ENCODE measurements around the gene CDK17. TPM values are rescaled to one million over a fixed set of nuclear protein-coding genes. Genes with fewer than 3 reads are reported as not detected.

The CDK17 gene
- total RNA-seq, 1 experiment from 2014 or later = 18.4 TPM

GRCh38 chr12:96235484-96235826 lies 164.8 kb downstream of the CDK17 start:
- Histone ChIP-seq H3K9me3 (no peaks in the 10 kb centered on the region), H3K36me3 (no peaks in the 10 kb centered on the region; the same call in 1 of the 2 replicates), H3K27me3 (no peaks in the 10 kb centered on the region), H3K4me3 (no peak overlapping the region)
- peak; percentile 62 for DNase-seq

- Histone ChIP-seq H3K4me3 (no peak overlapping the region), H3K36me3 (no peaks in the 10 kb centered on the region; the same call in 1 of the 2 replicates), H3K9me3 (no peaks in the 10 kb centered on the region), H3K27me3 (no peaks in the 10 kb centered on the region)
- no peak for DNase-seq
Measured at GRCh38 chr12:96234591-96235483, 165.4 kb downstream of the CDK17 start.

GRCh38 chr12:96233939-96234461 lies 166.2 kb downstream of the CDK17 start:
- H3K36me3 ChIP-seq = no peaks in the 10 kb centered on the region; the same call in 1 of the 2 replicates
- no peak overlapping the region for H3K4me3 ChIP-seq
- DNase-seq = peak; percentile 96
- H3K27me3 ChIP-seq = no peaks in the 10 kb centered on the region
- H3K9me3 ChIP-seq = no peaks in the 10 kb centered on the region

GRCh38 chr12:96233168-96233567 lies 167.1 kb downstream of the CDK17 start:
- DNase-seq = no peak
- Histone ChIP-seq H3K9me3 (no peaks in the 10 kb centered on the region), H3K36me3 (no peaks in the 10 kb centered on the region), H3K27me3 (no peaks in the 10 kb centered on the region), H3K4me3 (no peak overlapping the region)

- Histone ChIP-seq H3K36me3 (peaks cover 2% of the 10 kb centered on the region; the same call in 1 of the 2 replicates), H3K9me3 (no peaks in the 10 kb centered on the region), H3K27me3 (no peaks in the 10 kb centered on the region), H3K4me3 (no peak overlapping the region)
- DNase-seq = no peak
Measured at GRCh38 chr12:96230646-96231045, 169.6 kb downstream of the CDK17 start.

GRCh38 chr12:96228566-96229248 lies 171.5 kb downstream of the CDK17 start:
- DNase-seq = no peak
- Histone ChIP-seq H3K9me3 (no peaks in the 10 kb centered on the region), H3K27me3 (no peaks in the 10 kb centered on the region), H3K36me3 (peaks cover 16% of the 10 kb centered on the region), H3K4me3 (no peak overlapping the region)

Other genes with a start within 250 kb of the CDK17 start
- 4.8 and 5.7 TPM in 2 replicates for gene ELK3, start 206.1 kb downstream of the CDK17 start, total RNA-seq (2014; rRNA removed; shearing (Covaris generic); ENCODE audit: low replicate concordance)
- not detected in 2 replicates for gene CFAP54, start 89.1 kb upstream of the CDK17 start, total RNA-seq (2014; rRNA removed; shearing (Covaris generic); ENCODE audit: low replicate concordance)